Spleen (tissue), 7 donors: ENCODE results near the gene PRUNE1.

Experiments used
- POLR2A ChIP-seq, 3 donors: fragments of 450-650 bp; IDR thresholded peaks; one replicate each; pipeline ENCODE4 v1.5.1; 2017; ENCODE audit warnings: antibody characterized with exemption in 3 of 3, mild to moderate bottlenecking in 1 of 3
- TF ChIP-seq, protein P1 (sequence below), 11 experiments: fragments of 200-600 bp in 7 of 11; fragments of 450-650 bp in 4 of 11; sonication (generic) in 4 of 11; IDR thresholded peaks in 8 of 11; conservative IDR thresholded peaks in 3 of 11; 1 replicate in 7 of 11; 2 replicates in 4 of 11; pipeline versions ENCODE4 v1.4.0 to v1.8.0; 2016 to 2021; ENCODE audit warnings: antibody characterized with exemption in 11 of 11, inconsistent platforms in 4 of 11, mild to moderate bottlenecking in 1 of 11
- donor health status: DM: no; HTN: no; CAD: no; lungs with moderate emphysema.
- donor health status: DM: no; HTN: no; CAD: no.
- donor health status: DM: no; HTN: no; CAD: no.

DNA sequence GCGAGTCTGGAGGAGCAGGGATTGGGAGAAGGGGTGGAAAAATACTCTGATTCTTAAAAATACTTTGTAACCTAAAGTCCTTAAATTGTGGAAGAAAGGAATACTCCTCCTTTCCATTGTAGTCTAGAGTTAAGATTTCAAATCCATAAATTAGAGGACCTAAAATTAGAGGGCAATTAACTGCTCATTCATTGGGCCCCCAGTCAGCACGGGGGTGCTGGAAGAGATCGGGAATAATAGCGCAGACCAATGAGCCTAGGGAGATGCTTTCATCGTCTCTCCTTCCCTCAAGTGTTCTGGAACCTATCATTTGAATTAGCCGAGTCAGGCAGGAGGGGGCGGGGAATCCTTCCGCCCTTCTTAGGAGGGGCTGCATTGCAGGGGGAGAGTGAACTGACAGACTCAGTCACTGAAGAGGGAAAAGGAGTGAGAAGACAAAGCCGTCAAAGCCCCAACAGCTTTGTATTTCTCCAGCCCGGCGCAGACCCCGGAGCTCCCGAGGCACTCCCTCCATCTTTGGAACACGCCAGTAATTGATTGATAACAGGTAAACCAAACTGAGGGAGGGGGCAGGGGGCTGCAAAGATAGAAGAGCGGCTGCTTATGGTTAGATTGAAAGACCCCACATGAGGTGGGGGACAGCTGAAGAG lies 51.9 kb downstream of the PRUNE1 start, which contains the start of gene MLLT11:
- TF ChIP-seq, protein P1, sequence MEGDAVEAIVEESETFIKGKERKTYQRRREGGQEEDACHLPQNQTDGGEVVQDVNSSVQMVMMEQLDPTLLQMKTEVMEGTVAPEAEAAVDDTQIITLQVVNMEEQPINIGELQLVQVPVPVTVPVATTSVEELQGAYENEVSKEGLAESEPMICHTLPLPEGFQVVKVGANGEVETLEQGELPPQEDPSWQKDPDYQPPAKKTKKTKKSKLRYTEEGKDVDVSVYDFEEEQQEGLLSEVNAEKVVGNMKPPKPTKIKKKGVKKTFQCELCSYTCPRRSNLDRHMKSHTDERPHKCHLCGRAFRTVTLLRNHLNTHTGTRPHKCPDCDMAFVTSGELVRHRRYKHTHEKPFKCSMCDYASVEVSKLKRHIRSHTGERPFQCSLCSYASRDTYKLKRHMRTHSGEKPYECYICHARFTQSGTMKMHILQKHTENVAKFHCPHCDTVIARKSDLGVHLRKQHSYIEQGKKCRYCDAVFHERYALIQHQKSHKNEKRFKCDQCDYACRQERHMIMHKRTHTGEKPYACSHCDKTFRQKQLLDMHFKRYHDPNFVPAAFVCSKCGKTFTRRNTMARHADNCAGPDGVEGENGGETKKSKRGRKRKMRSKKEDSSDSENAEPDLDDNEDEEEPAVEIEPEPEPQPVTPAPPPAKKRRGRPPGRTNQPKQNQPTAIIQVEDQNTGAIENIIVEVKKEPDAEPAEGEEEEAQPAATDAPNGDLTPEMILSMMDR (IDR thresholded peaks at IDR 0.05 in 8 of 11, conservative IDR thresholded peaks at IDR 0.05 in 3 of 11): no peak
- no peak for TF ChIP-seq POLR2A (IDR thresholded peaks at IDR 0.05)
